ENCODE data around the gene MOB3A. TPM values are rescaled to one million over a fixed set of nuclear protein-coding genes. Genes with fewer than 3 reads are reported as not detected.
A peak's percentile ranks its signal among the peaks of the same experiment; 100 is the strongest.

The MOB3A gene
- total and polyA plus RNA-seq, 10 of the 15 experiments (the other 5 are each of a cell fraction or from before 2014, with no cell fraction given): 7.5 to 229 (median 79.4) TPM

- TF ChIP-seq, protein P1, sequence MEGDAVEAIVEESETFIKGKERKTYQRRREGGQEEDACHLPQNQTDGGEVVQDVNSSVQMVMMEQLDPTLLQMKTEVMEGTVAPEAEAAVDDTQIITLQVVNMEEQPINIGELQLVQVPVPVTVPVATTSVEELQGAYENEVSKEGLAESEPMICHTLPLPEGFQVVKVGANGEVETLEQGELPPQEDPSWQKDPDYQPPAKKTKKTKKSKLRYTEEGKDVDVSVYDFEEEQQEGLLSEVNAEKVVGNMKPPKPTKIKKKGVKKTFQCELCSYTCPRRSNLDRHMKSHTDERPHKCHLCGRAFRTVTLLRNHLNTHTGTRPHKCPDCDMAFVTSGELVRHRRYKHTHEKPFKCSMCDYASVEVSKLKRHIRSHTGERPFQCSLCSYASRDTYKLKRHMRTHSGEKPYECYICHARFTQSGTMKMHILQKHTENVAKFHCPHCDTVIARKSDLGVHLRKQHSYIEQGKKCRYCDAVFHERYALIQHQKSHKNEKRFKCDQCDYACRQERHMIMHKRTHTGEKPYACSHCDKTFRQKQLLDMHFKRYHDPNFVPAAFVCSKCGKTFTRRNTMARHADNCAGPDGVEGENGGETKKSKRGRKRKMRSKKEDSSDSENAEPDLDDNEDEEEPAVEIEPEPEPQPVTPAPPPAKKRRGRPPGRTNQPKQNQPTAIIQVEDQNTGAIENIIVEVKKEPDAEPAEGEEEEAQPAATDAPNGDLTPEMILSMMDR (IDR thresholded peaks at IDR 0.05 in 2 of 3, conservative IDR thresholded peaks at IDR 0.05 in 1 of 3; ENCODE audit: control insufficient read depth in 2 of 3, extremely low read depth in 1 of 3, insufficient read depth in 1 of 3, low read depth in 3 of 3, low read length in 3 of 3): 0 out of 6 replicates have a peak, but pooled peaks of 2 of the 3 experiments have one; percentile 2 to 6
- TF ChIP-seq HDAC2 (IDR thresholded peaks at IDR 0.05) (no peak), RAD21 (IDR thresholded peaks at IDR 0.05; ENCODE audit: insufficient read depth, low read depth, low read length) (no peak), EP300 (IDR thresholded peaks at IDR 0.05; ENCODE audit: borderline replicate concordance in 1 of 2, control insufficient read depth in 1 of 2, low read depth in 2 of 2, low read length in 2 of 2) (peak in 1 of 2 experiments; percentile 67; a peak in 2 of 4 replicates), BCLAF1 (IDR thresholded peaks at IDR 0.05) (no peak), USF1 (IDR thresholded peaks at IDR 0.05; ENCODE audit: borderline replicate concordance, extremely low read length, insufficient read depth, low read depth, low read length) (no peak), ZNF274 (IDR thresholded peaks at IDR 0.05; ENCODE audit: insufficient read depth, insufficient read length) (no peak), ZNF622 (IDR thresholded peaks at IDR 0.05) (no peak), USF2 (IDR thresholded peaks at IDR 0.05; ENCODE audit: borderline replicate concordance, low read depth, low read length) (no peak), PRDM15 (CRISPR knock-in tag; IDR thresholded peaks at IDR 0.05) (no peak), SP1 (IDR thresholded peaks at IDR 0.05; ENCODE audit: low read depth, low read length) (no peak), SUZ12 (IDR thresholded peaks at IDR 0.05; ENCODE audit: unreplicated experiment) (no peak)
- TF ChIP-seq, protein P2, sequence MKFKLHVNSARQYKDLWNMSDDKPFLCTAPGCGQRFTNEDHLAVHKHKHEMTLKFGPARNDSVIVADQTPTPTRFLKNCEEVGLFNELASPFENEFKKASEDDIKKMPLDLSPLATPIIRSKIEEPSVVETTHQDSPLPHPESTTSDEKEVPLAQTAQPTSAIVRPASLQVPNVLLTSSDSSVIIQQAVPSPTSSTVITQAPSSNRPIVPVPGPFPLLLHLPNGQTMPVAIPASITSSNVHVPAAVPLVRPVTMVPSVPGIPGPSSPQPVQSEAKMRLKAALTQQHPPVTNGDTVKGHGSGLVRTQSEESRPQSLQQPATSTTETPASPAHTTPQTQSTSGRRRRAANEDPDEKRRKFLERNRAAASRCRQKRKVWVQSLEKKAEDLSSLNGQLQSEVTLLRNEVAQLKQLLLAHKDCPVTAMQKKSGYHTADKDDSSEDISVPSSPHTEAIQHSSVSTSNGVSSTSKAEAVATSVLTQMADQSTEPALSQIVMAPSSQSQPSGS (IDR thresholded peaks at IDR 0.05; ENCODE audit: low read length): no peak
Observed at GRCh38 chr19:2089001-2089711, 7.0 kb downstream of the MOB3A start (continued).

All from GM12878 (cell line).